ENCODE data around the gene HSD3B2. TPM values are rescaled to one million over a fixed set of nuclear protein-coding genes. Genes with fewer than 3 reads are reported as not detected.
"Not testable (repeated sequence)": the region's sequence is repeated elsewhere in the genome, so short reads cannot be mapped to it uniquely, and the experiment has no call there.

Gene HSD3B2
- total and polyA plus RNA-seq, 5 donors: 0.11 TPM; not detected in 4

- H3K27ac ChIP-seq (ENCODE audit: low read length): no peak overlapping the region
- H3K27me3 ChIP-seq (ENCODE audit: control insufficient read depth, insufficient read depth): no peaks in the 10 kb centered on the region
- DNase-seq (no peak), ATAC-seq (no peak)
- 71% methylated on average over 1 of the region's 1 CpG for WGBS
- H3K4me1 ChIP-seq (ENCODE audit: control insufficient read depth, insufficient read depth, low read length): no peaks in the 10 kb centered on the region
- no peak overlapping the region for H3K4me3 ChIP-seq (ENCODE audit: low read length)
- H3K9me3 ChIP-seq (ENCODE audit: control insufficient read depth, low read length): no peaks in the 10 kb centered on the region
- intact Hi-C loops (cut with DNase I): no loop called here
Observed at GRCh38 chr1:119376594-119376993, 38.4 kb upstream of the HSD3B2 start.

- H3K4me1 ChIP-seq (ENCODE audit: control insufficient read depth, insufficient read depth, low read length); H3K27ac ChIP-seq (ENCODE audit: low read length); H3K27me3 ChIP-seq (ENCODE audit: control insufficient read depth, insufficient read depth); H3K4me3 ChIP-seq (ENCODE audit: low read length); DNase-seq; intact Hi-C loops (cut with DNase I); H3K9me3 ChIP-seq (ENCODE audit: control insufficient read depth, low read length); ATAC-seq: not testable (repeated sequence)
- WGBS: 80% methylated on average over 2 of the region's 2 CpGs
Observed at GRCh38 chr1:119377594-119377993, 37.4 kb upstream of the HSD3B2 start.

- DNase-seq (no peak), ATAC-seq (no peak)
- 84% methylated on average over 1 of the region's 1 CpG for WGBS
- no peaks in the 10 kb centered on the region for H3K27me3 ChIP-seq (ENCODE audit: control insufficient read depth, insufficient read depth)
- no peaks in the 10 kb centered on the region for H3K9me3 ChIP-seq (ENCODE audit: control insufficient read depth, low read length)
- intact Hi-C loops (cut with DNase I): no loop called here
- H3K4me3 ChIP-seq (ENCODE audit: low read length): no peak overlapping the region
- H3K27ac ChIP-seq (ENCODE audit: low read length): no peak overlapping the region
- H3K4me1 ChIP-seq (ENCODE audit: control insufficient read depth, insufficient read depth, low read length): no peaks in the 10 kb centered on the region
Observed at GRCh38 chr1:119379117-119379516, 35.8 kb upstream of the HSD3B2 start.

GRCh38 chr1:119380304-119380703 is 34.6 kb upstream of the HSD3B2 start:
- ATAC-seq (no peak), DNase-seq (no peak)
- Histone ChIP-seq H3K27me3 (ENCODE audit: control insufficient read depth, insufficient read depth) (no peaks in the 10 kb centered on the region), H3K4me1 (ENCODE audit: control insufficient read depth, insufficient read depth, low read length) (no peaks in the 10 kb centered on the region), H3K9me3 (ENCODE audit: control insufficient read depth, low read length) (no peaks in the 10 kb centered on the region), H3K4me3 (ENCODE audit: low read length) (no peak overlapping the region), H3K27ac (ENCODE audit: low read length) (no peak overlapping the region)
- 80% methylated on average over 2 of the region's 2 CpGs for WGBS
- intact Hi-C loops (cut with DNase I): no loop called here

- H3K4me1 ChIP-seq (ENCODE audit: control insufficient read depth, insufficient read depth, low read length): no peaks in the 10 kb centered on the region
- no peak overlapping the region for H3K27ac ChIP-seq (ENCODE audit: low read length)
- WGBS: 93% methylated on average over 5 of the region's 5 CpGs
- no peak for DNase-seq
- H3K9me3 ChIP-seq (ENCODE audit: control insufficient read depth, low read length): no peaks in the 10 kb centered on the region
- H3K4me3 ChIP-seq (ENCODE audit: low read length): no peak overlapping the region
- no peaks in the 10 kb centered on the region for H3K27me3 ChIP-seq (ENCODE audit: control insufficient read depth, insufficient read depth)
- no peak for ATAC-seq
- intact Hi-C loops (cut with DNase I): no loop called here
Observed at GRCh38 chr1:119380983-119381662, 33.8 kb upstream of the HSD3B2 start.

GRCh38 chr1:119384591-119384990 is 30.4 kb upstream of the HSD3B2 start:
- WGBS: 91% methylated on average over 4 of the region's 4 CpGs
- Histone ChIP-seq H3K27ac (ENCODE audit: low read length) (no peak overlapping the region), H3K4me1 (ENCODE audit: control insufficient read depth, insufficient read depth, low read length) (no peaks in the 10 kb centered on the region), H3K9me3 (ENCODE audit: control insufficient read depth, low read length) (no peaks in the 10 kb centered on the region), H3K27me3 (ENCODE audit: control insufficient read depth, insufficient read depth) (no peaks in the 10 kb centered on the region), H3K4me3 (ENCODE audit: low read length) (no peak overlapping the region)
- no peak for DNase-seq
- intact Hi-C loops (cut with DNase I): no loop called here
- ATAC-seq: no peak

- 91% methylated on average over 1 of the region's 1 CpG for WGBS
- ATAC-seq (no peak), DNase-seq (no peak)
- Histone ChIP-seq H3K27ac (ENCODE audit: low read length) (no peak overlapping the region), H3K27me3 (ENCODE audit: control insufficient read depth, insufficient read depth) (no peaks in the 10 kb centered on the region), H3K9me3 (ENCODE audit: control insufficient read depth, low read length) (no peaks in the 10 kb centered on the region), H3K4me1 (ENCODE audit: control insufficient read depth, insufficient read depth, low read length) (no peaks in the 10 kb centered on the region), H3K4me3 (ENCODE audit: low read length) (no peak overlapping the region)
- intact Hi-C loops (cut with DNase I): no loop called here
Observed at GRCh38 chr1:119385650-119386049, 29.3 kb upstream of the HSD3B2 start.

- 16% methylated on average over 3 of the region's 3 CpGs for WGBS
- H3K9me3 ChIP-seq (ENCODE audit: control insufficient read depth, low read length): no peaks in the 10 kb centered on the region
- H3K4me3 ChIP-seq (ENCODE audit: low read length): no peak overlapping the region
- no peak overlapping the region for H3K27ac ChIP-seq (ENCODE audit: low read length)
- intact Hi-C loops (cut with DNase I): no loop called here
- H3K27me3 ChIP-seq (ENCODE audit: control insufficient read depth, insufficient read depth): no peaks in the 10 kb centered on the region
- H3K4me1 ChIP-seq (ENCODE audit: control insufficient read depth, insufficient read depth, low read length): no peaks in the 10 kb centered on the region
- DNase-seq: no peak
- ATAC-seq: no peak
Observed at GRCh38 chr1:119387858-119388257, 27.1 kb upstream of the HSD3B2 start.

GRCh38 chr1:119388450-119388849 is 26.5 kb upstream of the HSD3B2 start:
- Histone ChIP-seq H3K4me1 (ENCODE audit: control insufficient read depth, insufficient read depth, low read length) (no peaks in the 10 kb centered on the region), H3K27ac (ENCODE audit: low read length) (no peak overlapping the region), H3K9me3 (ENCODE audit: control insufficient read depth, low read length) (no peaks in the 10 kb centered on the region), H3K4me3 (ENCODE audit: low read length) (no peak overlapping the region), H3K27me3 (ENCODE audit: control insufficient read depth, insufficient read depth) (no peaks in the 10 kb centered on the region)
- ATAC-seq (no peak), DNase-seq (no peak)
- intact Hi-C loops (cut with DNase I): no loop called here
- 64% methylated on average over 1 of the region's 1 CpG for WGBS

- ATAC-seq: no peak
- Histone ChIP-seq H3K27ac (ENCODE audit: low read length) (no peak overlapping the region), H3K4me3 (ENCODE audit: low read length) (no peak overlapping the region), H3K4me1 (ENCODE audit: control insufficient read depth, insufficient read depth, low read length) (no peaks in the 10 kb centered on the region), H3K27me3 (ENCODE audit: control insufficient read depth, insufficient read depth) (no peaks in the 10 kb centered on the region), H3K9me3 (ENCODE audit: control insufficient read depth, low read length) (no peaks in the 10 kb centered on the region)
- DNase-seq: no peak
- intact Hi-C loops (cut with DNase I): no loop called here
Observed at GRCh38 chr1:119390526-119390925, 24.4 kb upstream of the HSD3B2 start.

GRCh38 chr1:119391749-119392148 is 23.2 kb upstream of the HSD3B2 start:
- ATAC-seq (no peak), DNase-seq (no peak)
- Histone ChIP-seq H3K27ac (ENCODE audit: low read length) (no peak overlapping the region), H3K4me3 (ENCODE audit: low read length) (no peak overlapping the region), H3K27me3 (ENCODE audit: control insufficient read depth, insufficient read depth) (no peaks in the 10 kb centered on the region), H3K9me3 (ENCODE audit: control insufficient read depth, low read length) (no peaks in the 10 kb centered on the region), H3K4me1 (ENCODE audit: control insufficient read depth, insufficient read depth, low read length) (no peaks in the 10 kb centered on the region)
- WGBS: 66% methylated on average over 3 of the region's 3 CpGs
- intact Hi-C loops (cut with DNase I): no loop called here

GRCh38 chr1:119394085-119394484 is 20.9 kb upstream of the HSD3B2 start:
- Histone ChIP-seq H3K27ac (ENCODE audit: low read length) (no peak overlapping the region), H3K27me3 (ENCODE audit: control insufficient read depth, insufficient read depth) (no peaks in the 10 kb centered on the region), H3K4me3 (ENCODE audit: low read length) (no peak overlapping the region), H3K9me3 (ENCODE audit: control insufficient read depth, low read length) (no peaks in the 10 kb centered on the region), H3K4me1 (ENCODE audit: control insufficient read depth, insufficient read depth, low read length) (no peaks in the 10 kb centered on the region)
- intact Hi-C loops (cut with DNase I): no loop called here
- WGBS: 74% methylated on average over 1 of the region's 1 CpG
- DNase-seq (no peak), ATAC-seq (no peak)
